NCI-H2196 treated with DMSO at 0.1 percent for 48 hours (cell line): ENCODE data around the gene SERTAD2.

Experiments used
- DNase-seq: peaks from one replicate; lab custom pipeline; 2025; ENCODE audit not compliant: unreplicated experiment; lab: John Stamatoyannopoulos, UW

SERTAD2 gene

DNA sequence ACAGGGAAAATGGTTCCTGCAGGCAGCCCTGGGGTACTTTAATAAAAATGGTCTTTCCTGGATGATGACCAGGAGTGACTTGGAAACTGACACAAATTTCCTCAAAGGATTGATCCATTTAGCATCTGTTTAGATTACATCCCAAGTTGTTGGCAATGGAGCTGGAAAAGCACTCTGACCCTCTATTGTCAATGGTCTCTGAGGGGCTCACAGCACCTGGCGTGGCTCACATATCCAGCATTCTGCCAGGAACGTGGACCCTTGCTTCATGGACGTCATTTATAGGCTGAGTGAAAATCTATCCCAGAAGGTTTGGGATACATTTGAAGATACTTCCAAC, 43.8 kb downstream of the SERTAD2 start:
- no peak for DNase-seq

- no peak for DNase-seq
These were observed 44.3 kb downstream of the SERTAD2 start for GRCh38 chr2:64609227-64609941.

GRCh38 chr2:64608867-64609226, 44.9 kb downstream of the SERTAD2 start:
- no peak for DNase-seq

DNA sequence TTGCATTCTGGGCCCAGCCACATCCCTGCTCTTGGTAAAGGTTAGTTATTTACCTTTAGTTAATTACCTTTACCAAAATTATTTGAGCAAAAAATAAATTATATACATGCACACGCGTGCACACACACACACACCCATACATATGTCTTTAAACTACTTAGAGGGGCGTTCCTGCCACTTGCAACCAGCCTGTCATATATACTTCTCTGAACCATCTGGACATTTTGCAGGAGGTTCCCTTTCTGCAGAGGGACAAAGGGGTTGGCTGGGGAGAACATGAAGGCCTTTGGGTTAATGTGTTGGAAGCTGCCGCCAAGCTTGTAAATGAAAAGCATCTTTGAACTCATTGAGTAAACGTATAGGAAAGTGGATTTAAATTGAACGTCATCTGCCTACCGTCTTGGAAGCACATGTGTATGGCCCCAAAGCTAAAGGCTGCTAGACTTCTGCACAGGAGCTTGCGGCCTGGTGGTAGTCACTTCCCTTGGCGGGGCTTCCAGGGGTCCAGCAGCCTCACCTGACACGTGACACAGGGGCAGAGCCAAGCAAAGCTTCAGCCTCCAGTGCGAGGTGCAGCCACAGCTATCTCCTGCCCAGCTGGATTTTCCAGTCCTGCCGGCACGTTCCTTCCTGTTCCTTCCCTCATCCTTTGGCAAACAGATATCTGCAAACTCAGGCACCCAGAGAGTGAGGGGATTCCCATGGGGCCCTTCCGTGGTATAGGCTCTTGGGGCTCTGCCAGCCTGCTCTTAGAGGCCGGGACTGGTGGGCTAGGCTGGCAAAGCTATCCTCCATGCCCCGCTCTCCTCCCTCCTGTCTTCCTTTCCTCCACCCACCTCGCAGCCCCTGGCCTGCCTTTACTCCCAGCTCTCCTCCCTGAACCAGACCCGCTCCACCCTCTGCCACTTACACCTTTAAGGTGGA, 46.1 kb downstream of the SERTAD2 start:
- no peak for DNase-seq

DNA sequence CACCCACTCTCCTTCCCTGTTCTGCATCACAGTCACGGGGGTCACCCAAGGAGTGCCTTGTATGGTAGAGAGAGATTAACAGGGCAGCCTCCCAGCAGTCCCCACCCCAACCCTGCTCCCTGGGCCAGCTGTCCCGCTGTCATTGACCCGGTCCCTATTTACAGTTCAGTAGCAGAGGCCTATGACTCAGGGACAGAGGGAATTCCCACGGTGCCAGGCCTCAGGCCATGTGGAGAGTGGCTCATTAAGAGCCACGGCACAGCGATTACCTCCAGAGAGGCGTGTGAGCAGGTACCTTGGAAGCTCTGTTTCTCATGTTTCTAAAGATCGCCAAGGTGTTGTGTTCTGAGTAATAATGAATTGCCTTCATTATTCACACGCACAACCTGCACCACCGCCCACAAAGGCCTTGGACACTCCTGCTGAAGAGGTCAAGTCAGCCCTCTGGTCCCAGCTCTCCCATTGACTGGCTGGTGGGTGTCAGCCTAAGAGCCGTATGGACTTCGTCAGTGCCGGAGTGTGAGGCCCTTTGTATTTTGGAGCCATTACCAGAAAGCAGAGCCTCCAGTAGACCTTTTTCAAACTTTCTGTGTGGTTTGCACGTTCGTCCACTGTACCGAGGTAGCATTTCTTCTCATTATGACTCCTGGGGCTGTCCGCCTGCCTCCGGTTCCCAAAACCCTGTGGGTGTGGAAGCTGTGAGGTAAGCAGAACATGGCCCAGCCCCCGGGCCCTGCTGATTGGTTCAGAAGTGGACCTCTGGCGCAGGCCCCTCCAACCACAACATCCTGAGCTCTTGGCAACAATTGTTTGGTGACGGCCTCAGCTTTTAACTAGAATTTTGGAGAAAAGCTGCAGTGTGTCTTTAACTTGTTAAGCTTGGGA, 47.0 kb downstream of the SERTAD2 start:
- DNase-seq, result no peak

DNA sequence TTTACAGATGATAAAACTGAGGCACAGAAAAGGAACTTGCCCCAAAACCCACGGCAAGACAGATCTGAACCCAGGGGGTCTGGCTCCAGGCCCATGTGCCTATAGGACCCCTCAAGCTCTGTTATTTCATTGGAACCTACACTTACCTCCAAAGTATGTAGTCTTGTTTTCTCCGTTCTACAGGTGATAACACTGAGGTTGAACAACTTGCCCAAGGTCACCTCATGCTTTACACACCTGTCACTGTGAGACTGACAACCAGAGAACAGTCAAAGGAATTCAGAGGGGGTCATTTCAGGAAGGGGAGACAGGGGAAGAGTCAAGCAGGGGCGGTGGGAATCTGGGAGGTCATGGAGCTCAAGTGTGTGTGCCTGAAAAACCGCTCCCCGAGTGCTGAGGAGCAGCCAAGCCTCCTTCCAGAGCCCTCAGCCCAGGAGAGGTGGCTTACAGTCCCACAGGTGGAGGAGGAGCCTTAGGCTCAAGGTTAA, 47.7 kb downstream of the SERTAD2 start:
- DNase-seq, result no peak

GRCh38 chr2:64605026-64605471, 48.7 kb downstream of the SERTAD2 start:
- DNase-seq, result no peak

- DNase-seq, result no peak
These were observed 49.6 kb downstream of the SERTAD2 start for GRCh38 chr2:64604155-64604554.

DNA sequence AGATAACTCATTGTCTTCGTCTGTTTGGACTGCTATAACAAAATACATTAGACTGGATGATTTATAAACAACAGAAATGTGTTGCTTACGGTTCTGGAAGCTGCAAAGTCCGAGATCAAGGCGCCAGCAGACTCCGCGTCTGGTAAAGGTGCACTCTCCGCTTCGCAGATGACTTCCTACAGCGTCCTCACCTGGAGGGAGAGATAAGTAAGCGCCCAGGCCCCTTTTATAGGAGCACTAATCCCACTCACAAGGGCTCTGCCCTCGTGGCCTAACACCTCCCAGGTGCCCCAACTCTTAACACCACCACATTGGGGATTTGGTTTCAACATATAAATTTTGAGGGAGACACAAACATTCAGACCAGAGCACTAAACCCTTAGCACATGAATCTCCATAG, 51.3 kb downstream of the SERTAD2 start:
- DNase-seq, result no peak

- no peak for DNase-seq
These were observed 51.8 kb downstream of the SERTAD2 start for GRCh38 chr2:64601785-64602391.

- no peak for DNase-seq
These were observed 52.5 kb downstream of the SERTAD2 start for GRCh38 chr2:64601034-64601754.

- no peak for DNase-seq
These were observed 54.2 kb downstream of the SERTAD2 start for GRCh38 chr2:64599469-64599868.

DNA sequence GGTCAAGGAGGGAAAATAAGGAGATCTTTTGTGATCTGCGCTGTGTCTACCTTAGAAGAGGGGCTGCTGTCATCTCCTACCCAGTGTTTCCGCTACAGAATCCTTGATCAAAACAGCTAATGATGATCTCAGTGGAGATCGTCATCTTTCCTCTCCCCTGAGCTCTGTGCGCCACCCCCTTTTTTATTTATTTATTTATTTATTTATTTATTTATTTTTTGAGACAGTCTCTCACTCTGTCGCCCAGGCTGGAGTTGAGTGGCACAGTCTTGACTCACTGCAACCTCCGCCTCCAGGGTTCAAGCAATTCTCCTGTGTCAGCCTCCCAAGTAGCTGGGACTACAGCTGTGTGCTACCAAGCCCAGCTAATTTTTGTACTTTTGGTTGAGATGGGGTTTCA, 55.5 kb downstream of the SERTAD2 start:
- no peak for DNase-seq

GRCh38 chr2:64595397-64596176, 58.1 kb downstream of the SERTAD2 start:
- no peak for DNase-seq

- no peak for DNase-seq
These were observed 59.3 kb downstream of the SERTAD2 start for GRCh38 chr2:64594226-64594989.

DNA sequence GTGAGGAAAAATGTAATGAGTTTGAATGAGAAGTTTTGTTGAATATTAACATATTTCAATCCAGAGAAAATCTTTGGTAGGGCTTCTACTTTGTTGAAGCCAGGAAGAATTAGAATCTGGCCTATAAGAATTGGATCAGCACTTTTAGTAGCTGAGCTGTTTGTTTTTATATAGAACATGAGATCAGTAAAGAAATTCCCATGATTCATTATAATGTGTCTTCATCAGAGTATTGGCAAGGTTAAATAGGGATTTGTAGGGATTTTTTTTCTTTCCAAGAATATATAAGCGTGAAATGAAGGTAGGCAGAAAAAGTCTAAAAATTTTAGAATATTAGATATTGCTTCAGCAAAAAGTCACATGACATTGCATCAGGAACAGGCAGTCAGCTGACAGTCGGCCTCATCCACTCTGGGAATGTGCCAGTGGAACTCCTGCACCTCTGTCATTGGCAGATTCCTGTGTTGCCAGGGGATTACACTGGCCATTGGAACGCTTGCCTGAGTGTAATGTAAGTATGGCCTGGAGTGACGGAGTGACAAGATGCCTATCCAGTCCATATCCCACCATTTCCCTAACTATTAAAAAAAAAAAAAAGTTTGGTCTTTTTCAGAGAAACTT, 60.6 kb downstream of the SERTAD2 start:
- DNase-seq, result no peak

DNA sequence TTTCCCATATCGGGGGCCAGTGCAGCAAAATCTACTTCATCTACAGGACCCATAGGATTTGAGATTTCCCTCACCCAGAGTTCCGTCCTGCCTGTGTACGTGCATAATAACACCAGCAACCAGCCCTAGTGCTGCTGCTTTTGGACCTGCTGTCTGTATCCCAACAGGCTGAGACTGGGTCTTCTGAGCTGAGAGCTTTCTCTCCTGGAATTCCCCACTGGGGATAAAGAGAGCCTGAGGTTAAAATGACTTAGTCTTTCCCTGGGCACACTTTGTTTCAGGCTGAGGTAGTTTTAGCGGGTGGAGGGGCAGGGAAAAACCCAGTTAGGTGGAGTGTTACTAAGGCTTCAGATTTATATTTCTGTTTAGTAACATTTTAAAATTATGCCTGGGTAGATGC, 62.5 kb downstream of the SERTAD2 start:
- no peak for DNase-seq

DNA sequence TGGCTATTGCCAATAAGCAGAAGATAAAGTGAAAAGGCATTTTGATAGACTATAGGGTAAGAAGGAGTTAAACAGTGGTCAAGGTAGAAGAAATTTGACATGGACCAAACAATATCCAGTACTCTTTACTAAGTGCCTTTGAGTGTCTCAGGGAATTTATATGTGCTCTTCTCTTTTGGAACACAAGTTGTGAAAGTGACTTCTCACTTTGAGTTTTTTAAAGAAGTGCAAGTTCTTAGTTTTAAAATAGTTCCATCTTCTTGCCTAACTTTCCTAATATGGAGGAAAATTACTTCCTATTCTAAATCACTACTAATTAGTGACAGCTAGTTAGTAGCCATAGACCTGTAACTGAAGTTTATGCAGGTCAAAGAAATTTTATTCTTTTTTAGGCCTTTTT, 66.2 kb downstream of the SERTAD2 start:
- DNase-seq, result no peak
